GM12878 (cell line): ENCODE measurements around the gene PCSK6. TPM values are rescaled to one million over a fixed set of nuclear protein-coding genes. Genes with fewer than 3 reads are reported as not detected.

Source experiments
- ATAC-seq: fragments of 200-7000 bp; cut with Tn5 transposase; 3 replicates; pipeline ENCODE4 v1.9.1; 2020; ENCODE audit warnings: mild to moderate bottlenecking, moderate library complexity
- BruUV-seq: library from RNA; stranded (reverse); fragments of 400-500 nt; replicated peaks from 2 replicates; lab custom pipeline; 2021; lab: Mats Ljungman, UMichigan
- CTCF ChIA-PET: fragments of 300-600 bp; sonication (Branson Sonifier 250); formaldehyde crosslinking; extraction: SDS; loops from one replicate; lab custom pipeline; 2021; ENCODE audit warnings: inconsistent platforms; lab: Yijun Ruan, JAX
- POLR2A ChIA-PET: fragments of 350-600 bp; formaldehyde crosslinking; extraction: SDS; loops from one replicate; lab custom pipeline; 2021; ENCODE audit warnings: inconsistent platforms; lab: Charles Lee
- RAD21 ChIA-PET: fragments of 300-600 bp; sonication (Branson Sonifier 250); formaldehyde crosslinking; loops from one replicate; lab custom pipeline; 2023; ENCODE audit warnings: antibody characterized with exemption; ENCODE audit not compliant: unreplicated experiment; lab: Charles Lee
- SMC1A ChIA-PET: fragments of 300-600 bp; sonication (Branson Sonifier 250); formaldehyde crosslinking; loops from one replicate; lab custom pipeline; 2023; ENCODE audit not compliant: unreplicated experiment, uncharacterized antibody; lab: Charles Lee
- DNase-seq: peaks from one replicate; pipeline ENCODE4 v3.0.0-alpha.2; 2011; ENCODE audit warnings: low read depth, low spot score
- FAIRE-seq: peaks from 3 replicates; lab custom pipeline; 2011; peaks lifted over from hg19 to GRCh38; lab: Jason Lieb, UNC
- H2AFZ ChIP-seq: 2 replicates; pipeline ENCODE4 v1.6.0; 2011; ENCODE audit warnings: low read depth, low read length, control low read depth; ENCODE audit not compliant: control insufficient read depth
- H3K27ac ChIP-seq: 2 replicates; pipeline ENCODE4 v1.5.1; 2011; ENCODE audit warnings: control low read depth; ENCODE audit not compliant: control insufficient read depth, insufficient read depth
- H3K27me3 ChIP-seq, 2 experiments: replicated peaks in 1 of 2; 2 replicates each; pipeline versions ENCODE4 v1.6.0 to v1.6.1; 2011; ENCODE audit warnings: low read length in 1 of 2; ENCODE audit not compliant: control insufficient read depth in 2 of 2, insufficient read depth in 2 of 2
- H3K36me3 ChIP-seq, 2 experiments: 2 replicates each; pipeline ENCODE4 v1.5.1; 2011; ENCODE audit warnings: low read length in 1 of 2; ENCODE audit not compliant: control insufficient read depth in 2 of 2, insufficient read depth in 2 of 2
- H3K4me1 ChIP-seq: 2 replicates; pipeline ENCODE4 v1.6.1; 2011; ENCODE audit warnings: mild to moderate bottlenecking, low read length, moderate library complexity, mixed read lengths; ENCODE audit not compliant: control insufficient read depth, insufficient read depth
- H3K4me2 ChIP-seq: 2 replicates; pipeline ENCODE4 v1.6.0; 2011; ENCODE audit warnings: control low read depth; ENCODE audit not compliant: control insufficient read depth, insufficient read depth
- H3K4me3 ChIP-seq: fragments of 200-600 bp; sonication (generic); 2 replicates; pipeline ENCODE4 v1.5.1; 2016
- H3K79me2 ChIP-seq: 2 replicates; pipeline ENCODE4 v1.6.0; 2011; ENCODE audit warnings: low read length; ENCODE audit not compliant: control insufficient read depth, insufficient read depth
- H3K9ac ChIP-seq: 2 replicates; pipeline ENCODE4 v1.8.0; 2011; ENCODE audit warnings: low read length, control low read depth, mixed read lengths; ENCODE audit not compliant: control insufficient read depth, insufficient read depth
- H3K9me3 ChIP-seq: replicated peaks from 3 replicates; pipeline ENCODE4 v1.5.1; 2011; ENCODE audit warnings: mild to moderate bottlenecking, low read length; ENCODE audit not compliant: control insufficient read depth, insufficient read depth
- H4K20me1 ChIP-seq: 2 replicates; pipeline ENCODE4 v1.6.0; 2011; ENCODE audit not compliant: control insufficient read depth, insufficient read depth
- CREB1 ChIP-seq: IDR thresholded peaks from 2 replicates; pipeline ENCODE4 v1.6.1; 2012; ENCODE audit warnings: low read depth, mild to moderate bottlenecking, inconsistent platforms
- IRF4 ChIP-seq: IDR thresholded peaks from 2 replicates; pipeline ENCODE4 v1.6.1; 2011; ENCODE audit warnings: low read depth, low read length
- MEF2B ChIP-seq: fragments of 450-650 bp; IDR thresholded peaks from 2 replicates; pipeline ENCODE4 v1.6.1; 2018; ENCODE audit warnings: mild to moderate bottlenecking, moderate library complexity; ENCODE audit not compliant: partially characterized antibody, poor library complexity, severe bottlenecking
- PKNOX1 ChIP-seq: fragments of 450-650 bp; IDR thresholded peaks from 2 replicates; pipeline ENCODE4 v1.6.1; 2016; ENCODE audit warnings: mild to moderate bottlenecking
- RB1 ChIP-seq: fragments of 450-650 bp; formaldehyde crosslinking; IDR thresholded peaks from 2 replicates; pipeline ENCODE4 v1.6.1; 2017; ENCODE audit warnings: mild to moderate bottlenecking, borderline replicate concordance
- SMARCA5 ChIP-seq: fragments of 450-650 bp; IDR thresholded peaks from 2 replicates; pipeline ENCODE4 v1.6.1; 2017; ENCODE audit warnings: mild to moderate bottlenecking
- WGBS: methylation state at CpG from one replicate; pipeline ENCODE4 v1.1.6; 2016; ENCODE audit warnings: low lambda C conversion rate; ENCODE audit not compliant: insufficient replicate concordance, insufficient coverage; ENCODE audit errors: missing lambda C conversion rate; 5-methylcytosine and 5-hydroxymethylcytosine counted together
- in situ Hi-C: fragments of 300-500 bp; cut with MboI; formaldehyde crosslinking; loops from 9 replicates; pipeline ENCODE4 v1.14.3; 2018; ENCODE audit warnings: mixed read lengths
- intact Hi-C: fragments of 100-400 bp; cut with micrococcal nuclease; formaldehyde crosslinking; loops from one replicate; pipeline ENCODE4 v1.14.2; 2022; ENCODE audit not compliant: unreplicated experiment
- polyA plus RNA-seq, 11 experiments: library from polyadenylated mRNA; depleted of rRNA in 4 of 11; unstranded in 6 of 11; stranded (reverse) in 5 of 11; fragments of >200 nt; fragmentation: Nextera tagmentation in 4 of 11; fragmentation: Illumina TruSeq in 1 of 11; extraction: Ambion mirVana in 4 of 11; extraction: Trizol in 1 of 11; gene quantifications; 1 replicate in 1 of 11; 2 replicates in 10 of 11; pipeline versions ENCODE4 v1.2.1 to v1.2.3, GENCODE V29; 2011 to 2016; ENCODE audit warnings: inconsistent platforms in 2 of 11, missing spikeins in 2 of 11, low read depth in 1 of 11
- total RNA-seq, 4 experiments: library from RNA; depleted of rRNA in 3 of 4; stranded (reverse); fragments of >200 nt in 3 of 4; fragmentation: Illumina TruSeq in 1 of 4; extraction: Trizol in 1 of 4; gene quantifications; 2 replicates each; pipeline versions ENCODE4 v1.2.1 to v1.2.3, GENCODE V29; 2013 to 2021
- TF ChIP-seq, protein P1 (sequence below): fragments of 450-650 bp; formaldehyde crosslinking; IDR thresholded peaks from 2 replicates; pipeline ENCODE4 v1.5.0; 2022; ENCODE audit warnings: mild to moderate bottlenecking, missing genetic modification characterization
- TF ChIP-seq, protein P2 (sequence below): IDR thresholded peaks from 2 replicates; pipeline ENCODE4 v1.6.1; 2011; ENCODE audit warnings: low read depth, low read length, improper control_type of control experiment, borderline replicate concordance

PCSK6 gene
- total and polyA plus RNA-seq, 10 of the 15 experiments (the other 5 are each of a cell fraction or from before 2014, with no cell fraction given), result 0.19 to 0.67 (median 0.25) TPM; not detected in 4

DNA sequence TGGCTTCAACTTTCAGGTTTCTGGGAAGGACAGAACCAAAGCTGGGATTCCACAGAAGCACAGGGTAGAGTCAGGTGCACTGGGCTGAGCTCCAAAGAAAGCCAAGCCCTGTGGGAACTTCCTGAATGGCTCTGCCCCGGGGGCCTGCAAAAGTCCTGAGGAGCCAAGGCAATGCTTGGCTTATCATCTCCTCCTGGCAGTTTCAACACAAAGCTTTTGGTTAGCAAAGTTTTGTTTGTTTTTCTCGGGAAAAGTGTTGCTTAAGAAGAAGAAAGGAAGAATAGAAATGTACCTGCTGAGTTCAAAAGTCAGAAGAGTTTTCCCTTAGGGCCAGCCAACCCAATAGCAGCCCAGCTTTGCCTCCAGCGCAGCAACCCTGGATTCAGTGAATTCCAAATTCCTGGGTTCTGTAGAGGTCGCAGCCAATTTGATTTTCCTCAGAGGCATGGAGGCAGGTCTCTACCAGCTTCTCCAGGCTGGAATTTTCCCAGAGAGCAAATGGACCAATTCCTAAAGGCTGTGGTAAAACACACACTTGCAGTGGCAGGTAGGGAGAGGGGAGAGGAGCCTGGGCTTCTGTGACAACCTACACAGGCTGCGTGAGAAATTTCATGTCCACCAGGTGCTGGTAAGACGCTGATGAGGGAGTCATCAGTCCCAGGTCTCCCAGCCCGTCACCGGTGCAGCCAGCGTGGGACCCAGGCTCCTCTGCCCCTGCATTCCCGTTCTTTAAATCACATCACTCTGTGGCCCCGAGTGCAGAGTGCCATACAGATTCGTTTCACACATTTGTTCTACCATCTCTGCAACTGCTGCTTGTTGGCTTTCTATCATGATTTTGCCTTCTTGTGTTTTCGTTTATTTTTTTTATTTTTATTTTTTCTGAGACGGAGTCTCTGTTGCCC lies 140.2 kb downstream of the PCSK6 start:
- Histone ChIP-seq H3K79me2 (no peaks in the 10 kb centered on the region), H2AFZ (no peak overlapping the region), H3K9me3 (no peaks in the 10 kb centered on the region), H3K4me1 (no peaks in the 10 kb centered on the region), H4K20me1 (no peaks in the 10 kb centered on the region), H3K4me2 (no peak overlapping the region), H3K4me3 (no peak overlapping the region), H3K9ac (no peak overlapping the region), H3K36me3 (no peaks in the 10 kb centered on the region), H3K27ac (no peak overlapping the region), H3K27me3 (no peaks in the 10 kb centered on the region)
- TF ChIP-seq MEF2B (no peak), PKNOX1 (no peak), CREB1 (no peak), SMARCA5 (no peak), RB1 (no peak), IRF4 (no peak)
- TF ChIP-seq, protein P1, sequence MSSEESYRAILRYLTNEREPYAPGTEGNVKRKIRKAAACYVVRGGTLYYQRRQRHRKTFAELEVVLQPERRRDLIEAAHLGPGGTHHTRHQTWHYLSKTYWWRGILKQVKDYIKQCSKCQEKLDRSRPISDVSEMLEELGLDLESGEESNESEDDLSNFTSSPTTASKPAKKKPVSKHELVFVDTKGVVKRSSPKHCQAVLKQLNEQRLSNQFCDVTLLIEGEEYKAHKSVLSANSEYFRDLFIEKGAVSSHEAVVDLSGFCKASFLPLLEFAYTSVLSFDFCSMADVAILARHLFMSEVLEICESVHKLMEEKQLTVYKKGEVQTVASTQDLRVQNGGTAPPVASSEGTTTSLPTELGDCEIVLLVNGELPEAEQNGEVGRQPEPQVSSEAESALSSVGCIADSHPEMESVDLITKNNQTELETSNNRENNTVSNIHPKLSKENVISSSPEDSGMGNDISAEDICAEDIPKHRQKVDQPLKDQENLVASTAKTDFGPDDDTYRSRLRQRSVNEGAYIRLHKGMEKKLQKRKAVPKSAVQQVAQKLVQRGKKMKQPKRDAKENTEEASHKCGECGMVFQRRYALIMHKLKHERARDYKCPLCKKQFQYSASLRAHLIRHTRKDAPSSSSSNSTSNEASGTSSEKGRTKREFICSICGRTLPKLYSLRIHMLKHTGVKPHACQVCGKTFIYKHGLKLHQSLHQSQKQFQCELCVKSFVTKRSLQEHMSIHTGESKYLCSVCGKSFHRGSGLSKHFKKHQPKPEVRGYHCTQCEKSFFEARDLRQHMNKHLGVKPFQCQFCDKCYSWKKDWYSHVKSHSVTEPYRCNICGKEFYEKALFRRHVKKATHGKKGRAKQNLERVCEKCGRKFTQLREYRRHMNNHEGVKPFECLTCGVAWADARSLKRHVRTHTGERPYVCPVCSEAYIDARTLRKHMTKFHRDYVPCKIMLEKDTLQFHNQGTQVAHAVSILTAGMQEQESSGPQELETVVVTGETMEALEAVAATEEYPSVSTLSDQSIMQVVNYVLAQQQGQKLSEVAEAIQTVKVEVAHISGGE, result no peak
- TF ChIP-seq, protein P2, sequence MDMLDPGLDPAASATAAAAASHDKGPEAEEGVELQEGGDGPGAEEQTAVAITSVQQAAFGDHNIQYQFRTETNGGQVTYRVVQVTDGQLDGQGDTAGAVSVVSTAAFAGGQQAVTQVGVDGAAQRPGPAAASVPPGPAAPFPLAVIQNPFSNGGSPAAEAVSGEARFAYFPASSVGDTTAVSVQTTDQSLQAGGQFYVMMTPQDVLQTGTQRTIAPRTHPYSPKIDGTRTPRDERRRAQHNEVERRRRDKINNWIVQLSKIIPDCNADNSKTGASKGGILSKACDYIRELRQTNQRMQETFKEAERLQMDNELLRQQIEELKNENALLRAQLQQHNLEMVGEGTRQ, result no peak
- intact Hi-C loops, result no loop called here
- no TSS peak for BruUV-seq
- ChIA-PET SMC1A (no interaction called here), CTCF (no interaction called here), RAD21 (no interaction called here), POLR2A (no interaction called here)
- WGBS, result 27% methylated on average over 14 of the region's 14 CpGs
- FAIRE-seq (no peak), ATAC-seq (no peak), DNase-seq (no peak)
- in situ Hi-C loops, result no loop called here
